HCT116 (cell line): ENCODE results near the gene SYNE3. TPM values are rescaled to one million over a fixed set of nuclear protein-coding genes. Genes with fewer than 3 reads are reported as not detected.

Experiments
- ATAC-seq: fragments of 200-7000 bp; cut with Tn5 transposase; 2 replicates; pipeline ENCODE4 v1.9.1; 2020; ENCODE audit warnings: mild to moderate bottlenecking, moderate library complexity
- BruUV-seq: library from RNA; stranded (reverse); fragments of 400-500 nt; replicated peaks from 2 replicates; lab custom pipeline; 2021; lab: Mats Ljungman, UMichigan
- CTCF ChIA-PET: fragments of 300-600 bp; sonication (Branson Sonifier 250); formaldehyde crosslinking; loops from one replicate; lab custom pipeline; 2021; ENCODE audit warnings: antibody characterized with exemption; lab: Charles Lee
- POLR2A ChIA-PET: fragments of 300-600, 350-600 bp; sonication (Branson Sonifier 250); formaldehyde crosslinking; loops from one replicate; lab custom pipeline; 2021; ENCODE audit warnings: antibody characterized with exemption; lab: Charles Lee
- RAD21 ChIA-PET, 2 experiments: fragments of 300-600 bp; sonication (Branson Sonifier 250); formaldehyde crosslinking; loops; one replicate each; lab custom pipeline; 2023; ENCODE audit warnings: low total read pairs in 2 of 2; ENCODE audit not compliant: uncharacterized antibody in 2 of 2, unreplicated experiment in 2 of 2, low non-redundant PET in 1 of 2; lab: Charles Lee
- DNase-seq: peaks from one replicate; pipeline ENCODE4 v3.0.0-alpha.2; 2010; ENCODE audit warnings: low read depth, low spot score
- H2AFZ ChIP-seq: fragments of 200-600 bp; shearing (Covaris generic), sonication (generic); 2 replicates; pipeline ENCODE4 v1.6.1; 2017; ENCODE audit warnings: low read depth, mixed run types, mixed read lengths, antibody characterized with exemption, low read length; ENCODE audit not compliant: poor library complexity, severe bottlenecking
- H3K27ac ChIP-seq: 2 replicates; pipeline ENCODE4 v1.5.1; 2012; ENCODE audit warnings: low read depth, low read length
- H3K27me3 ChIP-seq: fragments of 200-600 bp; sonication (generic); 2 replicates; pipeline ENCODE4 v1.6.1; 2016; ENCODE audit warnings: mixed run types, low read length, mixed read lengths; ENCODE audit not compliant: insufficient read depth
- H3K36me3 ChIP-seq, 2 experiments: fragments of 200-500 bp in 1 of 2; fragments of 200-600 bp in 1 of 2; sonication (Bioruptor generic) in 1 of 2; sonication (generic) in 1 of 2; 2 replicates each; pipeline versions ENCODE4 v1.5.1 to v1.6.1; 2014 to 2016; ENCODE audit warnings: low read length in 2 of 2, inconsistent platforms in 1 of 2, mixed read lengths in 1 of 2, mixed run types in 1 of 2; ENCODE audit not compliant: insufficient read depth in 2 of 2, control insufficient read depth in 1 of 2
- H3K4me1 ChIP-seq, 2 experiments: fragments of 200-600 bp in 1 of 2; sonication (generic) in 1 of 2; 2 replicates each; pipeline versions ENCODE4 v1.5.1 to v1.6.1; 2012 to 2017; ENCODE audit warnings: low read length in 2 of 2, inconsistent platforms in 1 of 2, mild to moderate bottlenecking in 1 of 2, mixed read lengths in 1 of 2, mixed run types in 1 of 2, moderate library complexity in 1 of 2; ENCODE audit not compliant: insufficient read depth in 2 of 2, control insufficient read depth in 1 of 2
- H3K4me2 ChIP-seq: fragments of 200-600 bp; sonication (generic); 2 replicates; pipeline ENCODE4 v1.6.1; 2017; ENCODE audit warnings: mixed run types, low read length, mixed read lengths
- H3K4me3 ChIP-seq, 2 experiments: fragments of 200-600 bp in 1 of 2; sonication (generic) in 1 of 2; replicated peaks in 1 of 2; 2 replicates each; pipeline ENCODE4 v1.5.1; 2011 to 2016; ENCODE audit warnings: low read length in 2 of 2, control low read depth in 1 of 2, low read depth in 1 of 2, mild to moderate bottlenecking in 1 of 2, mixed read lengths in 1 of 2, mixed run types in 1 of 2
- H3K79me2 ChIP-seq: fragments of 200-600 bp; sonication (generic); 2 replicates; pipeline ENCODE4 v1.6.1; 2017; ENCODE audit warnings: mild to moderate bottlenecking, mixed run types, low read length, moderate library complexity, mixed read lengths; ENCODE audit not compliant: insufficient read depth
- H3K9ac ChIP-seq: fragments of 200-600 bp; sonication (generic); 2 replicates; pipeline ENCODE4 v1.6.1; 2016; ENCODE audit warnings: low read length, mixed read lengths
- H3K9me2 ChIP-seq: fragments of 200-600 bp; sonication (generic), shearing (Covaris generic); 2 replicates; pipeline ENCODE4 v1.6.1; 2017; ENCODE audit warnings: mixed run types, mild to moderate bottlenecking, moderate library complexity; ENCODE audit not compliant: insufficient read depth
- H3K9me3 ChIP-seq, 2 experiments: fragments of 200-500 bp in 1 of 2; fragments of 200-600 bp in 1 of 2; sonication (Bioruptor generic) in 1 of 2; sonication (generic) in 1 of 2; 2 replicates each; pipeline ENCODE4 v1.6.1; 2014 to 2017; ENCODE audit warnings: low read length in 2 of 2, mixed read lengths in 2 of 2, inconsistent platforms in 1 of 2, low read depth in 1 of 2, mild to moderate bottlenecking in 1 of 2, mixed run types in 1 of 2, moderate library complexity in 1 of 2; ENCODE audit not compliant: control insufficient read depth in 1 of 2, insufficient read depth in 1 of 2
- H4K20me1 ChIP-seq: fragments of 200-600 bp; sonication (generic), shearing (Covaris generic); 2 replicates; pipeline ENCODE4 v1.6.1; 2017; ENCODE audit warnings: mixed run types, mild to moderate bottlenecking, moderate library complexity; ENCODE audit not compliant: insufficient read depth
- JUND ChIP-seq: IDR thresholded peaks from 2 replicates; pipeline ENCODE4 v1.6.1; 2012
- POLR2A ChIP-seq: IDR thresholded peaks from 2 replicates; pipeline ENCODE4 v1.7.0; 2011; ENCODE audit warnings: borderline replicate concordance; ENCODE audit not compliant: insufficient read depth, insufficient read length; ENCODE audit errors: extremely low read depth
- POLR2AphosphoS5 ChIP-seq: IDR thresholded peaks from 2 replicates; pipeline ENCODE4 v1.6.1; 2011; ENCODE audit warnings: mild to moderate bottlenecking, low read depth, low read length, moderate library complexity
- YY1 ChIP-seq: IDR thresholded peaks from 2 replicates; pipeline ENCODE4 v1.6.1; 2011; ENCODE audit warnings: low read length, low read depth, moderate library complexity, mild to moderate bottlenecking; ENCODE audit not compliant: insufficient replicate concordance; ENCODE audit errors: extremely low read depth
- intact Hi-C: fragments of 100-400 bp; cut with micrococcal nuclease; formaldehyde crosslinking; loops from 2 replicates; pipeline ENCODE4 v1.10.0; 2022
- total RNA-seq: library from RNA; stranded (reverse); gene quantifications from one replicate; pipeline ENCODE4 v1.2.1, GENCODE V29; 2021; ENCODE audit not compliant: unreplicated experiment
- TF ChIP-seq, protein P1 (sequence below): IDR thresholded peaks from 2 replicates; pipeline ENCODE4 v1.6.1; 2012; ENCODE audit warnings: low read depth

SYNE3 gene
- total RNA-seq, 1 experiment from 2014 or later = 3.6 TPM

DNA sequence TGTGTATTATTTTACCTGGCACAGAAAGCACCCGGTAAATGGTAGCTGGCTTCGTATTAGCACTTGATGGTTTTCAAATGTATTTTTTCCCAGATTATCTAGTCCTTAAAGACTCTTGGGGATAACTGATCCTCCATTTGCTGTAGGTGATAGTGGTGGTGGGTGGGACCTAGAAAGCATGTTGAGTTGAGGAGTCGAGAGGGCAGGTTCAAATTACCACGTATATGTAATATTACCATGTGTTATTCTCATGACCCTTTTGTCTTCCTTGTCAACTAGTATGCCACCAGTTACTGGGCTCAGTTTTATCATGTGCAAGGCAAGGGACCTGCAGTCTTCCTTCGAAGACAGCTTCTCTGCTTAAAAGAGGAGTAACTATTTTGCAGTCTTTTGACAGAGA, 20.2 kb upstream of the SYNE3 start:
- Histone ChIP-seq H3K9me2 (no peaks in the 10 kb centered on the region), H2AFZ (no peak overlapping the region), H4K20me1 (peaks cover 13% of the 10 kb centered on the region; the same call in 1 of the 2 replicates), H3K79me2 (peaks cover 93% of the 10 kb centered on the region), H3K4me3 (peak overlapping the region in 1 of 2 experiments; percentile 89; a peak in 3 of 4 replicates), H3K27me3 (no peaks in the 10 kb centered on the region), H3K9me3 (no peaks in the 10 kb centered on the region), H3K4me2 (peak overlapping the region; percentile 76), H3K9ac (peak overlapping the region; percentile 90), H3K4me1 (peaks cover 23 to 28% of the 10 kb centered on the region in 2 experiments), H3K36me3 (peaks cover 0 to 3% of the 10 kb centered on the region in 2 experiments; a peak in 2 of 4 replicates), H3K27ac (no peak overlapping the region)
- ATAC-seq = no peak
- TF ChIP-seq POLR2A (no peak), YY1 (no peak), POLR2AphosphoS5 (no peak), JUND (no peak)
- TF ChIP-seq, protein P1, sequence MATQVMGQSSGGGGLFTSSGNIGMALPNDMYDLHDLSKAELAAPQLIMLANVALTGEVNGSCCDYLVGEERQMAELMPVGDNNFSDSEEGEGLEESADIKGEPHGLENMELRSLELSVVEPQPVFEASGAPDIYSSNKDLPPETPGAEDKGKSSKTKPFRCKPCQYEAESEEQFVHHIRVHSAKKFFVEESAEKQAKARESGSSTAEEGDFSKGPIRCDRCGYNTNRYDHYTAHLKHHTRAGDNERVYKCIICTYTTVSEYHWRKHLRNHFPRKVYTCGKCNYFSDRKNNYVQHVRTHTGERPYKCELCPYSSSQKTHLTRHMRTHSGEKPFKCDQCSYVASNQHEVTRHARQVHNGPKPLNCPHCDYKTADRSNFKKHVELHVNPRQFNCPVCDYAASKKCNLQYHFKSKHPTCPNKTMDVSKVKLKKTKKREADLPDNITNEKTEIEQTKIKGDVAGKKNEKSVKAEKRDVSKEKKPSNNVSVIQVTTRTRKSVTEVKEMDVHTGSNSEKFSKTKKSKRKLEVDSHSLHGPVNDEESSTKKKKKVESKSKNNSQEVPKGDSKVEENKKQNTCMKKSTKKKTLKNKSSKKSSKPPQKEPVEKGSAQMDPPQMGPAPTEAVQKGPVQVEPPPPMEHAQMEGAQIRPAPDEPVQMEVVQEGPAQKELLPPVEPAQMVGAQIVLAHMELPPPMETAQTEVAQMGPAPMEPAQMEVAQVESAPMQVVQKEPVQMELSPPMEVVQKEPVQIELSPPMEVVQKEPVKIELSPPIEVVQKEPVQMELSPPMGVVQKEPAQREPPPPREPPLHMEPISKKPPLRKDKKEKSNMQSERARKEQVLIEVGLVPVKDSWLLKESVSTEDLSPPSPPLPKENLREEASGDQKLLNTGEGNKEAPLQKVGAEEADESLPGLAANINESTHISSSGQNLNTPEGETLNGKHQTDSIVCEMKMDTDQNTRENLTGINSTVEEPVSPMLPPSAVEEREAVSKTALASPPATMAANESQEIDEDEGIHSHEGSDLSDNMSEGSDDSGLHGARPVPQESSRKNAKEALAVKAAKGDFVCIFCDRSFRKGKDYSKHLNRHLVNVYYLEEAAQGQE = no peak
- ChIA-PET RAD21 (no interaction called here), POLR2A (interaction anchor here (0.6 kb wide), 1 partner anchor 14 kb away, joined by 4 read pairs; no protein-coding TSS in a partner anchor), CTCF (interaction anchor here (1.0 kb wide), 1 partner anchor 9 kb away, joined by 4 read pairs; no protein-coding TSS in a partner anchor)
- no peak for DNase-seq
- BruUV-seq = no TSS peak
- intact Hi-C loops = loop anchor here (10.0 kb wide), 1 partner anchor 382 kb away; the partner anchor contains the start of gene DICER1
